Activated gamma-delta T cell treated with Interleukin-2 at 50 U/mL for 16 hours (primary cell): ENCODE measurements around the gene TBC1D3I.

Source experiments
- DNase-seq: peaks from one replicate; pipeline ENCODE4 v3.0.0-alpha.2; 2020

Gene TBC1D3I

DNA sequence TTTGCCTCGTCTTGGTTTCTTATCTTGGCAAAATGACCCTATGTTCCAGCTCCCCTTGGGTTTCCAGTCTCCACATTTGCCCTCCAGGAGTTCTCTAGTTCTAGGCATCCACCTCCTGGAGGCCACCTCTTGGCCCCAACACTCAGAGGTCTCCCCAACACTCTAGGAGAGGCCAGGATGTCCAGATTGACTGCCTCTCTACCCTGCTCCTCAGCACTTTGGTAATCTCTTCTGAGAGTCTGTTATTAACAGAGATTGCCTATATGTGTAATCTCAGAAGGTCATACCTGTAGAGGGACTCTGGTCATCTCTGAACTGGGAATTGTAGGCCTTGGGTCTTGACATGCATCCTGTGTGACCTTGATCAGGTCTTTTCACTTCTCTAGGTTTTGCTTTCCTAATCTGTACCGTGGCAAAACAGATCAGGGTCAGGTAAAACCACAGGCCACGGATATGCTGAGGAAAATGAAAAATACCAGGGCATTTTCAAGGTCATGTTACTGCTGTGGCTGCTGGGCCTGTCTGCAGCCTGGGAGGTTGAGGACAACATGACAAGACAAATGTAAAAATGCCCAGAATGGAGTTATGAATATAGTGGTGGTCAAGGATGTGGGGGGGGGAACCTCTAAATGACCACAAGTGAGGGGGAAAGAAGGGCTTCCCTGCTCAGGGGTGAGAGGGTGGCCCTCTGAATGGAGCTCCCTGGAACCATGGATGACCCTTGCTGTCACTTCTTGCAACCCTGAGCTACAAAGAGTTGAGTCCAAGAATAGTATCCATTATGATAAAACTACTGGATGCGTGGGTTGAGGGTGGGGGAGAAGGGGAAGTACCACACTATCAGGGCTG, 58.5 kb downstream of the TBC1D3I start:
- no peak for DNase-seq

DNA sequence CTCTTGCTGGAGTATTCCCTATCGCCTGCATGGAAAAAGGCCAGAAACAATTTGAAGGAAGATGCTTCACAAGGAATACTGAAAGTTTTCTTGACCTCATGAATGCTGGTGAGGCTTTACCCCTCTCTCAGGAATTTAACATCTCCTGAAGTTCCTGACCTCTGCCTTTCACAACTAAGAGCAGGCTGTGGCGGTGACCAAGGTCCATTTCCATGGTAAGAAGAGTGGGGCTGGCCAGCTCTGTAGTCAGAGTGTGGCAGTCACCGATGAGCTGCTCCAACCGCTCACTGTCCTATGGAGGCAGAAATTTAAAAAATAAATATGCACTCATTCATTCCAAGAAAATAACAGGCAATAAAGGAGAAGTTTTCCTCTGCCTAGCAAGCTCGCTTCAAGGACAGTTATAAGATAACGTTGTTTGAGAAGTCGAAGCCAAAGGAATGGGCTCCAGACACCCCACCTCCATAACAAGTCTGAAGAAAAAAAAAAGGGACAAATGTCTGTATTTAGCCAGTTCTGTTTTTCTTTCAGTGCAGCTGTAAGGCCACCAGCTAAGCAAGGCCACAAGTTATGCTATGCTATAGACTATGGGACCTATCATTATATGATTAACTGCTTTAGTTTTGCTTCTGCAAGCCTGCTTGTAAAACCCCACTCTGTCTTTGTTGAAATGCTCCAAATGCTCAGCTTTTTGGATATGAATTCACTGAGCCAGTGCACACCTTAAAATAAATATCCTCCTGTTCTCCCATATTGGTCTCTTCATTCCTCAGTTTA, 59.5 kb downstream of the TBC1D3I start:
- no peak for DNase-seq
